HL-60 (cell line): ENCODE measurements around the gene GFRA4.
A peak's percentile ranks its signal among the peaks of the same experiment; 100 is the strongest.

Experiments
- DNase-seq, 2 experiments: peaks; one replicate each; pipeline ENCODE4 v3.0.0-alpha.2; 2010 to 2020; ENCODE audit warnings: low read depth in 1 of 2, low spot score in 1 of 2
- H3K27ac ChIP-seq: fragments of 250-450 bp; sonication (Bioruptor Pico); replicated peaks from 2 replicates; pipeline ENCODE4 v1.5.1; 2020; ENCODE audit warnings: mild to moderate bottlenecking, moderate library complexity
- H3K27me3 ChIP-seq: fragments of 250-450 bp; sonication (Bioruptor Pico); 2 replicates; pipeline ENCODE4 v1.5.1; 2021; ENCODE audit warnings: mild to moderate bottlenecking, moderate library complexity; ENCODE audit not compliant: insufficient read depth, poor library complexity, severe bottlenecking
- H3K4me3 ChIP-seq: replicated peaks from 2 replicates; pipeline ENCODE4 v1.5.1; 2011; ENCODE audit warnings: mild to moderate bottlenecking, control low read depth, low read length; ENCODE audit not compliant: insufficient read depth
- GABPA ChIP-seq: IDR thresholded peaks from 2 replicates; pipeline ENCODE4 v1.6.1; 2012; ENCODE audit warnings: low read depth
- POLR2AphosphoS5 ChIP-seq: IDR thresholded peaks from 2 replicates; pipeline ENCODE4 v1.6.1; 2012; ENCODE audit warnings: low read depth
- REST ChIP-seq: IDR thresholded peaks from 2 replicates; pipeline ENCODE4 v1.6.1; 2012; ENCODE audit warnings: low read depth; ENCODE audit not compliant: insufficient replicate concordance
- SPI1 ChIP-seq: IDR thresholded peaks from 2 replicates; pipeline ENCODE4 v1.6.1; 2012; ENCODE audit warnings: low read depth, mild to moderate bottlenecking, borderline replicate concordance
- TF ChIP-seq, protein P1 (sequence below): IDR thresholded peaks from one replicate; pipeline ENCODE4 v1.5.1; 2011; ENCODE audit warnings: low read length, control low read depth, inconsistent platforms; ENCODE audit not compliant: insufficient read depth

Gene GFRA4

DNA sequence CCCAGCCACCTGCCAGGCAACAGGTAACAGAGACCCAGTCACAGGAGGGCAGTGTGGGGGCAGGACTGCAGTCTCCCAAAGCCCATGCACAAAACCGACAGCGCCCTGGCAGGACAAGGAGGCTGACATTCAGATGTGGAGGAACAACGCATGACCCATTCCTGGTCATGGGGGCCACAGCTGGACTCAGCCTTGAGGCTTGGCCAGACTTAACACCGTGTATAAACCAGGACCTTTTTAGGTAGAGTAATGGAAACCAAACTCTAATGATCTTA, 8.1 kb downstream of the GFRA4 start:
- no peak for DNase-seq
- Histone ChIP-seq H3K4me3 (no peak overlapping the region), H3K27me3 (peaks cover 7% of the 10 kb centered on the region), H3K27ac (no peak overlapping the region)
- TF ChIP-seq, protein P1, sequence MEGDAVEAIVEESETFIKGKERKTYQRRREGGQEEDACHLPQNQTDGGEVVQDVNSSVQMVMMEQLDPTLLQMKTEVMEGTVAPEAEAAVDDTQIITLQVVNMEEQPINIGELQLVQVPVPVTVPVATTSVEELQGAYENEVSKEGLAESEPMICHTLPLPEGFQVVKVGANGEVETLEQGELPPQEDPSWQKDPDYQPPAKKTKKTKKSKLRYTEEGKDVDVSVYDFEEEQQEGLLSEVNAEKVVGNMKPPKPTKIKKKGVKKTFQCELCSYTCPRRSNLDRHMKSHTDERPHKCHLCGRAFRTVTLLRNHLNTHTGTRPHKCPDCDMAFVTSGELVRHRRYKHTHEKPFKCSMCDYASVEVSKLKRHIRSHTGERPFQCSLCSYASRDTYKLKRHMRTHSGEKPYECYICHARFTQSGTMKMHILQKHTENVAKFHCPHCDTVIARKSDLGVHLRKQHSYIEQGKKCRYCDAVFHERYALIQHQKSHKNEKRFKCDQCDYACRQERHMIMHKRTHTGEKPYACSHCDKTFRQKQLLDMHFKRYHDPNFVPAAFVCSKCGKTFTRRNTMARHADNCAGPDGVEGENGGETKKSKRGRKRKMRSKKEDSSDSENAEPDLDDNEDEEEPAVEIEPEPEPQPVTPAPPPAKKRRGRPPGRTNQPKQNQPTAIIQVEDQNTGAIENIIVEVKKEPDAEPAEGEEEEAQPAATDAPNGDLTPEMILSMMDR: no peak
- TF ChIP-seq SPI1 (no peak), POLR2AphosphoS5 (no peak), GABPA (no peak), REST (no peak)

GRCh38 chr20:3654326-3655130, 8.7 kb downstream of the GFRA4 start:
- no peak overlapping the region for H3K4me3 ChIP-seq
- no peak for DNase-seq
- no peak overlapping the region for H3K27ac ChIP-seq
- TF ChIP-seq, protein P1: no peak
- no peak for TF ChIP-seq SPI1
- no peak for TF ChIP-seq REST
- TF ChIP-seq GABPA: no peak
- TF ChIP-seq POLR2AphosphoS5: no peak
- peaks cover 1% of the 10 kb centered on the region for H3K27me3 ChIP-seq

DNA sequence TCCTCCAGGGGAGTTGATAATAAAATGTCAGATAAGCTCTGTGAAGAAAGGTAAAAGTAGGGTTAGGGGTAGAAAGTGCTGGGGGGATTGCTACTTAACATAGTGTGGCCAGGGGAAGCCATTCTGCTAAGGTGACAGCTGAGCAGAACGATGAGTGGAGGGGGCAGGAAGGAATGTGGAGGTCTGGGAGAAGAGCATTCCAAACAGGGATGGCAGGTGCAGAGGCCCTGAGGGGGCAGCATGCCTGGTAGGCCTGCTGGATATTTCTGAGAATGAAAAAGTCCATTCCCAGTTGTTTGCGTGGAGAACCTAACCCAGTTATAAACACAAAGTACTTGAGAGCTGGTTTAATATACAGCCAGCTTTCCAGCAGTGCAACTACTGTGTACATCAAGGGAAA, 9.3 kb downstream of the GFRA4 start:
- no peak overlapping the region for H3K4me3 ChIP-seq
- peak overlapping the region; percentile 59 for H3K27ac ChIP-seq
- H3K27me3 ChIP-seq: no peaks in the 10 kb centered on the region
- no peak for TF ChIP-seq SPI1
- TF ChIP-seq REST: no peak
- no peak for TF ChIP-seq GABPA
- TF ChIP-seq, protein P1: no peak
- TF ChIP-seq POLR2AphosphoS5: no peak
- no peak for DNase-seq
